Esophagus (tissue), 2 donors: Measurements from ENCODE around the gene ITGA2B. TPM values are rescaled to one million over a fixed set of nuclear protein-coding genes. Genes with fewer than 3 reads are reported as not detected.

Experiments
- H3K27ac ChIP-seq, 2 donors: one replicate each; pipeline ENCODE4 v1.5.1; 2013; ENCODE audit warnings: low read depth in 2 of 2, mild to moderate bottlenecking in 2 of 2, inconsistent platforms in 1 of 2, low read length in 1 of 2, moderate library complexity in 1 of 2
- H3K27me3 ChIP-seq, 2 donors: one replicate each; pipeline ENCODE4 v1.6.1; 2013; ENCODE audit warnings: low read length in 2 of 2, control low read depth in 1 of 2, mild to moderate bottlenecking in 1 of 2; ENCODE audit not compliant: insufficient read depth in 2 of 2, control insufficient read depth in 1 of 2
- H3K36me3 ChIP-seq, 2 donors: one replicate each; pipeline ENCODE4 v1.6.1; 2013; ENCODE audit warnings: low read length in 1 of 2; ENCODE audit not compliant: control insufficient read depth in 2 of 2, insufficient read depth in 2 of 2
- H3K4me1 ChIP-seq, 2 donors: one replicate each; pipeline ENCODE4 v1.6.1; 2013; ENCODE audit warnings: low read length in 1 of 2; ENCODE audit not compliant: control insufficient read depth in 2 of 2, insufficient read depth in 2 of 2
- H3K4me3 ChIP-seq, 2 donors: one replicate each; pipeline ENCODE4 v1.5.1; 2013; ENCODE audit warnings: low read length in 2 of 2, mild to moderate bottlenecking in 2 of 2, low read depth in 1 of 2, moderate library complexity in 1 of 2
- H3K9me3 ChIP-seq, 2 donors: one replicate each; pipeline ENCODE4 v1.6.1; 2013; ENCODE audit warnings: mild to moderate bottlenecking in 2 of 2, low read depth in 1 of 2, low read length in 1 of 2, moderate library complexity in 1 of 2; ENCODE audit not compliant: control insufficient read depth in 2 of 2, insufficient read depth in 1 of 2
- WGBS, 2 donors: extraction: QIAGEN DNeasy Blood & Tissue Kit; methylation state at CpG; one replicate each; pipeline ENCODE4 v1.1.7; 2013; 5-methylcytosine and 5-hydroxymethylcytosine counted together
- polyA plus RNA-seq, 2 donors: library from polyadenylated mRNA; stranded (reverse); fragments of 200-250 nt; gene quantifications; one replicate each; pipeline ENCODE4 v1.2.3, GENCODE V29; 2013
- donor health status: healthy with polysubstance abuse.
- donor health status: Bipolar disorder and iron deficiency.

ITGA2B gene
- polyA plus RNA-seq, 2 donors: 0.27 to 0.84 TPM

DNA sequence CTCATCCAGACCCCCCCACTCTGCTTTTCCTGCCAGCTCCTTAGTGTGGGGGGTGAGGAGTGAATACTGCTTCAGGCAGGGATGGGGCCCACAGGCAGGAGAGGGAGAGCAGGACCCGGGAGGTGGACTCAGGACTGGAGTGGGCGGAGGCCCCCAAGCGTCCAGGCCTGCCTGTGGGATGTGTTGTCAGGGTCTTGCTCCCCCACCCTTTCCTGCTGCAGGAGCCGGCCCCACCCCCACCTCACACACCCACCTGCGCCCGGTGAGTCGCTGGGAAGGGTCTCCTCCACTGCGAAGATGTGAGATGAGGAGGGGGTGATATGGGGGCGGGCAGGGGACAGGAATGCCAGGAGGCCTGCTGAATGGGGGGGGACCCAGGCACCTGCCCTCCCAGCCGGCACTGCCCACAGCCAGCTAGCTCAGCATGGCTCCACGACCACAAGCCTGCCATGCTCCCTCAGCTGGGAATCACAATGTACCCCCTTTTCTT lies 26.9 kb downstream of the ITGA2B start:
- no peak overlapping the region for H3K27ac ChIP-seq
- no peaks in the 10 kb centered on the region for H3K36me3 ChIP-seq
- H3K27me3 ChIP-seq: no peaks in the 10 kb centered on the region
- WGBS, 2 donors: 20 to 31% methylated on average over 11 of the region's 11 CpGs
- no peaks in the 10 kb centered on the region for H3K9me3 ChIP-seq
- peaks cover 0 to 2% of the 10 kb centered on the region in 2 donors for H3K4me1 ChIP-seq
- no peak overlapping the region for H3K4me3 ChIP-seq

- Histone ChIP-seq H3K27me3 (no peaks in the 10 kb centered on the region), H3K4me3 (no peak overlapping the region), H3K4me1 (peaks cover 0 to 2% of the 10 kb centered on the region in 2 donors), H3K9me3 (no peaks in the 10 kb centered on the region), H3K27ac (no peak overlapping the region), H3K36me3 (no peaks in the 10 kb centered on the region)
- WGBS, 2 donors: 49 to 69% methylated on average over 10 to 11 of the region's 11 CpGs
Measured at GRCh38 chr17:44361292-44362260, 27.9 kb downstream of the ITGA2B start.

DNA sequence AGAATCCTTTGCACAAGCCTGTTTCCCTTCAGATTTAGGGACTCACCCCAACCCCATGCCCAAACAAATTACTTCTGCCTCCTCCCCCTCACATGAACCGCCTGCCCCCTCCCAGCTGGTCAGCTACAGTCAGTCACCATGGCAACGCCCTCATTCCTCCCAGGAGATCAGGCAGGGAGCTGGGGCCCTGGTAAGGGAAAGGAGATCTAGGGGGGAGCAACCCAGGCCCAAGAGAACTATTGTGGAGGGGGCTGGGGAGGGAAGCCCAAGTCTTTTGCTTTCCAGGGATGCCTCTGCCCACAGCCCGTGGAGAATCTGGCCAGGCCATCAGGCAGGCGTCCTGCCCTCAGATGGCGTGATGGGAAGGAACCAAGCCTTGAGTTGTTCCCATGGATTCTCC lies 28.6 kb downstream of the ITGA2B start:
- Histone ChIP-seq H3K9me3 (no peaks in the 10 kb centered on the region), H3K27ac (no peak overlapping the region), H3K4me1 (no peaks in the 10 kb centered on the region), H3K27me3 (no peaks in the 10 kb centered on the region), H3K4me3 (no peak overlapping the region), H3K36me3 (no peaks in the 10 kb centered on the region)
- 48 to 57% methylated on average over 5 of the region's 5 CpGs for WGBS, 2 donors

- 46 to 59% methylated on average over 6 of the region's 6 CpGs for WGBS, 2 donors
- no peaks in the 10 kb centered on the region for H3K9me3 ChIP-seq
- no peaks in the 10 kb centered on the region for H3K4me1 ChIP-seq
- no peaks in the 10 kb centered on the region for H3K36me3 ChIP-seq
- no peak overlapping the region for H3K4me3 ChIP-seq
- H3K27ac ChIP-seq: no peak overlapping the region
- H3K27me3 ChIP-seq: no peaks in the 10 kb centered on the region
Measured at GRCh38 chr17:44360144-44360533, 29.3 kb downstream of the ITGA2B start.

- no peak overlapping the region for H3K4me3 ChIP-seq
- no peaks in the 10 kb centered on the region for H3K4me1 ChIP-seq
- H3K9me3 ChIP-seq: no peaks in the 10 kb centered on the region
- no peaks in the 10 kb centered on the region for H3K36me3 ChIP-seq
- WGBS, 2 donors: 80 to 90% methylated on average over 14 of the region's 14 CpGs
- H3K27ac ChIP-seq: no peak overlapping the region
- H3K27me3 ChIP-seq: no peaks in the 10 kb centered on the region
Measured at GRCh38 chr17:44359458-44360143, 29.8 kb downstream of the ITGA2B start.

- H3K4me3 ChIP-seq: no peak overlapping the region
- H3K9me3 ChIP-seq: no peaks in the 10 kb centered on the region
- H3K4me1 ChIP-seq: no peaks in the 10 kb centered on the region
- no peaks in the 10 kb centered on the region for H3K27me3 ChIP-seq
- H3K36me3 ChIP-seq: no peaks in the 10 kb centered on the region
- 58 to 67% methylated on average over 6 of the region's 6 CpGs for WGBS, 2 donors
- no peak overlapping the region for H3K27ac ChIP-seq
Measured at GRCh38 chr17:44359006-44359405, 30.4 kb downstream of the ITGA2B start.

- Histone ChIP-seq H3K36me3 (no peaks in the 10 kb centered on the region), H3K9me3 (no peaks in the 10 kb centered on the region), H3K27me3 (no peaks in the 10 kb centered on the region), H3K4me3 (no peak overlapping the region), H3K27ac (no peak overlapping the region), H3K4me1 (no peaks in the 10 kb centered on the region)
- 84 to 85% methylated on average over 9 of the region's 9 CpGs for WGBS, 2 donors
Measured at GRCh38 chr17:44358066-44358465, 31.4 kb downstream of the ITGA2B start.

DNA sequence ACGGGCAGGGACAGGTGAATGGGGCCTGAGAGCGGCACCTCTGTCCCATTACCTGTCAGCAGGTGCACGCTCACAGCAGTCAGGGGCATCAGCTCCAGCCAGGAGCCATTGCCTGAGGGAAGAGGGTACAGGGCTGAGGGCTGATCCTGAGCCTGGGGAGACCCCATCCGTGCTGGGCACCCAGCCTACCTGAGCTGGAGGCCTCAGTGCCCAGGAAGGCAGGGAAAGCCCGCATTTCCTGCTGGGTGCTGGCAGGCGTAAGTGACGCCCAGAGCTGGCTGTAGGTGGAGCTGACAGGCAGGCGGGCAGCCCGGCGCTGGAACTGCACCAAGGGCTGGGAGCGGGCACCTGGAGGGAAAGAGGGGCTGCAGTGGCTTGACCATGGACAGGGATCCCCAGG lies 33.2 kb downstream of the ITGA2B start:
- no peaks in the 10 kb centered on the region for H3K4me1 ChIP-seq
- H3K27ac ChIP-seq: no peak overlapping the region
- 66 to 75% methylated on average over 11 of the region's 11 CpGs for WGBS, 2 donors
- H3K36me3 ChIP-seq: peaks cover 8 to 18% of the 10 kb centered on the region in 2 donors
- H3K9me3 ChIP-seq: no peaks in the 10 kb centered on the region
- no peak overlapping the region for H3K4me3 ChIP-seq
- H3K27me3 ChIP-seq: no peaks in the 10 kb centered on the region

- no peaks in the 10 kb centered on the region for H3K27me3 ChIP-seq
- no peak overlapping the region for H3K27ac ChIP-seq
- no peaks in the 10 kb centered on the region for H3K9me3 ChIP-seq
- H3K4me1 ChIP-seq: peaks cover 0 to under 1% of the 10 kb centered on the region in 2 donors
- WGBS, 2 donors: 80 to 83% methylated on average over 17 of the region's 17 CpGs
- H3K36me3 ChIP-seq: peaks cover 11 to 23% of the 10 kb centered on the region in 2 donors
- H3K4me3 ChIP-seq: no peak overlapping the region
Measured at GRCh38 chr17:44355642-44356099, 33.8 kb downstream of the ITGA2B start.
